Body of pancreas (tissue), 4 donors: Measurements from ENCODE around the gene IQCM. TPM values are rescaled to one million over a fixed set of nuclear protein-coding genes. Genes with fewer than 3 reads are reported as not detected.
"Not testable (repeated sequence)": the region's sequence is repeated elsewhere in the genome, so short reads cannot be mapped to it uniquely, and the experiment has no call there.

Source experiments
- ATAC-seq: fragments of 150-250 bp; one replicate; pipeline ENCODE4 v1.9.1; 2016
- DNase-seq, 4 donors: peaks; one replicate each; pipeline ENCODE4 v3.0.0-alpha.2; 2019
- H3K27ac ChIP-seq, 4 donors: fragments of 200-600 bp; sonication (generic); 1 replicate in 3 of 4; 2 replicates in 1 of 4; pipeline versions ENCODE4 v1.5.1 to v1.6.1; 2016 to 2019; ENCODE audit warnings: mild to moderate bottlenecking in 1 of 4, mixed read lengths in 1 of 4, moderate library complexity in 1 of 4
- H3K27me3 ChIP-seq, 2 donors: fragments of 200-600 bp; sonication (generic); one replicate each; pipeline ENCODE4 v1.6.0; 2016; ENCODE audit warnings: mild to moderate bottlenecking in 1 of 2
- H3K36me3 ChIP-seq, 2 donors: fragments of 200-600 bp; sonication (generic); replicated peaks in 1 of 2; 2 replicates each; pipeline ENCODE4 v1.5.1; 2016; ENCODE audit warnings: low read depth in 2 of 2; ENCODE audit not compliant: insufficient read depth in 1 of 2
- H3K4me1 ChIP-seq: fragments of 200-600 bp; sonication (generic); one replicate; pipeline ENCODE4 v1.6.0; 2016
- H3K4me3 ChIP-seq, 2 donors: fragments of 200-600 bp; sonication (generic); 1 replicate in 1 of 2; 2 replicates in 1 of 2; pipeline ENCODE4 v1.5.1; 2016 to 2019
- H3K9me3 ChIP-seq, 3 donors: fragments of 200-600 bp; sonication (generic); 1 replicate in 2 of 3; 2 replicates in 1 of 3; pipeline ENCODE4 v1.5.1; 2016
- POLR2A ChIP-seq, 3 donors: fragments of 450-650 bp; IDR thresholded peaks; one replicate each; pipeline ENCODE4 v1.6.1; 2016; ENCODE audit warnings: antibody characterized with exemption in 3 of 3, mild to moderate bottlenecking in 2 of 3
- WGBS, 2 donors: methylation state at CpG; one replicate each; pipeline ENCODE4 v1.1.5; 2017; 5-methylcytosine and 5-hydroxymethylcytosine counted together
- intact Hi-C: fragments of 100-400 bp; cut with DNase I; formaldehyde crosslinking; loops from one replicate; pipeline ENCODE4 v1.15.1; 2023
- total RNA-seq, 2 donors: library from RNA; depleted of rRNA; stranded (reverse); fragments of >200 nt; gene quantifications; one replicate each; pipeline ENCODE4 v1.1.0, GENCODE V29; 2016
- TF ChIP-seq, protein P1 (sequence below), 7 experiments: fragments of 450-650 bp in 4 of 7; fragments of 200-600 bp in 3 of 7; sonication (generic) in 3 of 7; IDR thresholded peaks; one replicate each; pipeline ENCODE4 v1.5.1; 2016 to 2019; ENCODE audit warnings: antibody characterized with exemption in 7 of 7

Gene IQCM
- total RNA-seq, 2 donors from 2014 or later: not detected

DNA sequence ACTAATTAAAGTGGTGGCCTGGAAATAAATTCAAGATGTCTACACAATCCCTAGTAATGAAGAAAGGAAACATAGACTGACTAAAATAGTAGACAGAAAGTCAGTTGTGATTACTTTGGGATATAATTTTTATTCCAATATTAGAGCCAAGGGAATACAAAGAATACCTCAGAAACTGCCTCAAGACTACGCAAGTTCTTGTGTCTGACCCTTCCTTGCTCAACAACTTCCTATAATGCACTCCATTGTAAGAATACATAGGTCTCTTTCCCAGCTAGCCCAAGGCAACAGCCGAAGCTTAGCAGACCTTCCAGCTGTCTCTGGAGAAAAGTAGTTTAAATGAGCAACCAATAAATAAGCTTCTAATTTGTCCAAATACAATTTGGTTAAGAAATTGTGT lies 315.9 kb downstream of the IQCM start:
- Histone ChIP-seq H3K27ac (no peak overlapping the region), H3K36me3 (no peaks in the 10 kb centered on the region), H3K4me3 (no peak overlapping the region), H3K9me3 (no peaks in the 10 kb centered on the region), H3K27me3 (no peaks in the 10 kb centered on the region), H3K4me1 (no peaks in the 10 kb centered on the region)
- WGBS, 2 donors: 69 to 77% methylated on average over 2 of the region's 2 CpGs
- TF ChIP-seq POLR2A (IDR thresholded peaks at IDR 0.05): no peak
- TF ChIP-seq, protein P1, sequence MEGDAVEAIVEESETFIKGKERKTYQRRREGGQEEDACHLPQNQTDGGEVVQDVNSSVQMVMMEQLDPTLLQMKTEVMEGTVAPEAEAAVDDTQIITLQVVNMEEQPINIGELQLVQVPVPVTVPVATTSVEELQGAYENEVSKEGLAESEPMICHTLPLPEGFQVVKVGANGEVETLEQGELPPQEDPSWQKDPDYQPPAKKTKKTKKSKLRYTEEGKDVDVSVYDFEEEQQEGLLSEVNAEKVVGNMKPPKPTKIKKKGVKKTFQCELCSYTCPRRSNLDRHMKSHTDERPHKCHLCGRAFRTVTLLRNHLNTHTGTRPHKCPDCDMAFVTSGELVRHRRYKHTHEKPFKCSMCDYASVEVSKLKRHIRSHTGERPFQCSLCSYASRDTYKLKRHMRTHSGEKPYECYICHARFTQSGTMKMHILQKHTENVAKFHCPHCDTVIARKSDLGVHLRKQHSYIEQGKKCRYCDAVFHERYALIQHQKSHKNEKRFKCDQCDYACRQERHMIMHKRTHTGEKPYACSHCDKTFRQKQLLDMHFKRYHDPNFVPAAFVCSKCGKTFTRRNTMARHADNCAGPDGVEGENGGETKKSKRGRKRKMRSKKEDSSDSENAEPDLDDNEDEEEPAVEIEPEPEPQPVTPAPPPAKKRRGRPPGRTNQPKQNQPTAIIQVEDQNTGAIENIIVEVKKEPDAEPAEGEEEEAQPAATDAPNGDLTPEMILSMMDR (IDR thresholded peaks at IDR 0.05): no peak
- DNase-seq: no peak
- no peak for ATAC-seq
- intact Hi-C loops: no loop called here

DNA sequence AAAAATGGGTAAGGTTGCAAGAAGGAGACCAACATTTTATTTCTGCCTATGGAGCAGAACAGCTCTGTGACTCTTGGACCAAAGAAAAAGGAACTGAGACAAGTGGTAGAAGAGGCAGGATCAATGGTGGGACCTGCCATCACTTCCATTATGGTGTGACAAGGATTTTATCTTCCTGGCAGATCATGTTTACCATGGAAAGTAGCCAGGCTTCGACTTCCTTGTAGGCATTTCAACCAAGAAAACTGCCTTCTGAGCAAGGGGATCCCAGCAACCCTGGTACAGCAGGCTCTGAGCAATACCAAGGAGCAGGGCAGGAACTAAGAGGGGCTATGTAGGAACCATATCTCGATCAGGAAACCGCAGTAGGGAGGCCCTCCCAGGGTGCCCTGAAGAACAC lies 317.4 kb downstream of the IQCM start:
- TF ChIP-seq, protein P1 (IDR thresholded peaks at IDR 0.05): no peak
- no peak for TF ChIP-seq POLR2A (IDR thresholded peaks at IDR 0.05)
- Histone ChIP-seq H3K27me3 (no peaks in the 10 kb centered on the region), H3K9me3 (no peaks in the 10 kb centered on the region), H3K36me3 (no peaks in the 10 kb centered on the region), H3K4me3 (no peak overlapping the region), H3K4me1 (no peaks in the 10 kb centered on the region), H3K27ac (no peak overlapping the region)
- intact Hi-C loops: no loop called here
- 27 to 52% methylated on average over 3 of the region's 3 CpGs for WGBS, 2 donors
- ATAC-seq: no peak
- no peak for DNase-seq

DNA sequence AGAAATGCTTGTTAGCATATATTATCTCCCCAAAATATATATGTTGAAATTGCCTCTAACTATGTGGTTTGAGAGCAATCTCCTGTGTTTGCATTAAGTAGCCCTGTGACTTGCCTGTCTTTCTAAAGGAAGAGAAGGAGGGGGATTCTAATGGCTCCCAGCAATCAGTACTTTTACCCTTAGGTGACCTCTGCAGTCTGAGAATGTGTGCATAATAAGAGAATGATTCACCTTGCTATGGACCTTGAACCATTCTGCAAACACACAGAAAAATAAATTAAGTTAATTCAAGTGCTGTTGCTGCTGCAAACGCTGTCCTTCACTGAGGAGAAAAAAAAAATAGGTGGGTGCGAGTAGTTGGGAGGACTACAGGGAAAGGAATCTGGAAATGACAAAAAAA lies 322.2 kb downstream of the IQCM start:
- Histone ChIP-seq H3K27ac (no peak overlapping the region), H3K36me3 (no peaks in the 10 kb centered on the region), H3K4me1 (no peaks in the 10 kb centered on the region), H3K9me3 (no peaks in the 10 kb centered on the region), H3K4me3 (no peak overlapping the region), H3K27me3 (no peaks in the 10 kb centered on the region)
- ATAC-seq (no peak), DNase-seq (no peak)
- 12 to 29% methylated on average over 2 of the region's 2 CpGs for WGBS, 2 donors
- intact Hi-C loops: no loop called here
- TF ChIP-seq, protein P1 (IDR thresholded peaks at IDR 0.05): no peak
- no peak for TF ChIP-seq POLR2A (IDR thresholded peaks at IDR 0.05)

DNA sequence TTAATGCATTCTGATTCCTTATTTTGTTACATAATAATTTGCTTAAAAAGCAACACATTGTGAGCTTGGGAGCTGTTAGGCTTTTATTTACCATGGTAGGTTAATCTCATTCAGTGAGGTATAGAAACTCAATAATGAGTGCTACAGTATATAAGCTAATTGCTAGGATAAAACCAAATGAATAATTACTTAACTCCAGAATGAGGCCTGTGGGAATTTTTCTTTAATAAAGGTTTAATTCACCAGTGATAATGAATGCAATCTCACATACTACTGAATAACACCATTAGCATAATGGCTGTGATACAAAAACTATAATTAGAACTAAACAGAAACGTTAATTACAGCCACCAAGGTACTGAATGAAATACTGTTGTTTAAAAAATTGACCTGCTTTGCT lies 326.3 kb downstream of the IQCM start:
- DNase-seq: no peak
- intact Hi-C loops: no loop called here
- Histone ChIP-seq H3K27me3 (no peaks in the 10 kb centered on the region), H3K9me3 (no peaks in the 10 kb centered on the region), H3K36me3 (no peaks in the 10 kb centered on the region), H3K4me1 (no peaks in the 10 kb centered on the region), H3K27ac (no peak overlapping the region), H3K4me3 (no peak overlapping the region)
- ATAC-seq: no peak
- 45 to 54% methylated on average over 1 of the region's 1 CpG for WGBS, 2 donors
- TF ChIP-seq POLR2A (IDR thresholded peaks at IDR 0.05): no peak
- TF ChIP-seq, protein P1 (IDR thresholded peaks at IDR 0.05): no peak

DNA sequence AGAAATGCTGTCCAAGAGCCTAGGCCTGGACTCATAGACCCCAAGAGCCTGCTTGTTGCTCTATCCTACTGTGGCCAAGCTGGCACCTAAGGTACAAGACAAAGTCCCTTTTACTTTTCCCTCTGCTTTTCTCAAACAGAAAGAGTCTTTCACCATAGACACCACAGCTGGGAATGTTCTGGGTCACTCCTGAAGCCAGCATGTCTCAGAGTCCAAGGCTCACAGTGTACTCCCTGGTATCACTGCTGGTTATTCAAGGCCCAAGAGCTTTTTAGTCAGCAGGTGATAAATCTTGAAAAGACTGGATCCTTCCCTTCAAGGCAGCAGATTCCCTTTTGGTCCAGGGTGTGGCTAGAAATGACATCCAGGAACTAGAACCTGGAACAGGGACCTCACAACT lies 328.8 kb downstream of the IQCM start:
- H3K4me3 ChIP-seq: no peak overlapping the region
- no peaks in the 10 kb centered on the region for H3K36me3 ChIP-seq
- intact Hi-C loops: no loop called here
- no peak overlapping the region for H3K27ac ChIP-seq
- H3K27me3 ChIP-seq: no peaks in the 10 kb centered on the region
- ATAC-seq (no peak), DNase-seq (no peak)
- TF ChIP-seq, protein P1 (IDR thresholded peaks at IDR 0.05): no peak
- no peak for TF ChIP-seq POLR2A (IDR thresholded peaks at IDR 0.05)
- H3K4me1 ChIP-seq: no peaks in the 10 kb centered on the region
- no peaks in the 10 kb centered on the region for H3K9me3 ChIP-seq

DNA sequence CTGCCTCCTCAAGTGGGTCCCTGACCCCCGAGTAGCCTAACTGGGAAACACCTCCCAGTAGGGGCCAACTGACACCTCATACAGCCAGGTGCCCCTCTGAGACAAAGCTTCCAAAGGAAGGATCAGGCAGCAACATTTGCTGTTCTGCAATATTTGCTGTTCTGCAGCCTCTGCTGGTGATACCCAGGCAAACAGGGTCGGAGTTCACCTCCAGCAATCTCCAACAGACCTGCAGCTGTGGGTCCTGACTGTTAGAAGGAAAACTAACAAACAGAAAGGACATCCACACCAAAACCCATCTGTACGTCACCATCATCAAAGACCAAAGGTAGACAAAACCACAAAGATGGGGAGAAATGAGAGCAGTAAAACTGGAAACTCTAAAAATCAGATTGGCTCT lies 347.0 kb downstream of the IQCM start:
- 52 to 61% methylated on average over 3 of the region's 3 CpGs for WGBS, 2 donors
- DNase-seq, intact Hi-C loops: not testable (repeated sequence)

More for the DNA sequence above, 347.0 kb downstream of the IQCM start:
- H3K4me3 ChIP-seq, H3K9me3 ChIP-seq, H3K27ac ChIP-seq, H3K36me3 ChIP-seq, ATAC-seq, H3K27me3 ChIP-seq, H3K4me1 ChIP-seq: not testable (repeated sequence)
